Nephron progenitor cell (in vitro differentiated cells): Measurements from ENCODE around the gene VPS8.

Source experiments
- DNase-seq: peaks from one replicate; pipeline ENCODE4 v3.0.0; 2021
- H3K27ac Mint-ChIP-seq: 2 replicates; pipeline ENCODE4 v1.8.0; 2021; ENCODE audit warnings: mild to moderate bottlenecking, moderate library complexity, mixed read lengths
- H3K27me3 Mint-ChIP-seq: 2 replicates; pipeline ENCODE4 v1.8.0; 2021; ENCODE audit warnings: mild to moderate bottlenecking, low read depth, mixed read lengths; ENCODE audit not compliant: poor library complexity
- H3K36me3 Mint-ChIP-seq: 2 replicates; pipeline ENCODE4 v1.8.0; 2021; ENCODE audit warnings: low read depth, mixed read lengths
- H3K4me1 Mint-ChIP-seq: 2 replicates; pipeline ENCODE4 v1.8.0; 2021; ENCODE audit warnings: mixed read lengths
- H3K4me3 Mint-ChIP-seq: 2 replicates; pipeline ENCODE4 v1.8.0; 2021; ENCODE audit warnings: mild to moderate bottlenecking, moderate library complexity, mixed read lengths
- H3K9me3 Mint-ChIP-seq: 2 replicates; pipeline ENCODE4 v1.8.0; 2021; ENCODE audit warnings: mild to moderate bottlenecking, moderate library complexity, mixed read lengths
- TF ChIP-seq, protein P1 (sequence below): fragments of 200-600 bp; sonication (generic); IDR thresholded peaks from 2 replicates; pipeline ENCODE4 v1.5.0; 2021; ENCODE audit warnings: antibody characterized with exemption

VPS8 gene

DNA sequence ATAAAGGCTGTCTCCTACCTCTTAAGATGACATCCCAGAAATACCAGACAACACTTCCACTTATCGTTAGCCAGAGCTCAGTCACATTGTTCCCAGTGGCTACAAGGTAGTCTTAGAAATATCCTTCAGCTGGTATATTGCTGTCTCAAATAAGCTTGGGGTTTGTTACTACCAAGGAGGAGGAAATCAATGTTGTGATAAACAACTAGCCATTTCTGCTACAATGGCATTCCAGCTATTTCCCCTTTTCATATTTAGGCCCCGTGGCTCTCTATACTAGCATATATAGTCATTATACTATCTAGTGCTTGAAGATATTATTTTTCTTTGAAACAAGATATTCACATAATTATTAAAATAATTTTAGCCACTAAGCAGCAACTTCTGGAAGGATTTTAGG is 56.5 kb downstream of the VPS8 start:
- Mint-ChIP-seq H3K27me3 (no peaks in the 10 kb centered on the region), H3K4me3 (no peak overlapping the region)

DNA sequence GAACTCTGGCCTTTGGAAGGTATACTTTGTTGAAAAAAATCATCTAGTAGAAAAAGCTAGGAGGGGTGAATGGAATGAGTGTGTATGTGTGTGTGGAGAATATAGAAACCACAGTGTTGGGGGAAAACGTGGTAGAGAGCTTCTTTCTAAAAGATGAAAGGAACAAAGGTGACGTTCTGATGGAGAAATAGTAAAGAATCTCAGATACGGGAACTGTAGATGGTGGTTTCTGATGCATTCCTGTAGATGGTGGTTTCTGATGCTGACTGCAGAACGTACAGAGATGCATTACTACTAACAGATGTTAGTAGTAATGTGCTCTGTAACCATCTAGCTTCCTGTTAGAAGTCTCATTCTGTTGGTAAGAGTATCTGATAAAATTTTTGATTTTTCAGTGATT is 60.2 kb downstream of the VPS8 start:
- Mint-ChIP-seq H3K4me1 (peaks cover 16% of the 10 kb centered on the region), H3K36me3 (peaks cover 28% of the 10 kb centered on the region), H3K27ac (no peak overlapping the region), H3K9me3 (no peaks in the 10 kb centered on the region), H3K27me3 (no peaks in the 10 kb centered on the region), H3K4me3 (no peak overlapping the region)
- no peak for DNase-seq
- TF ChIP-seq, protein P1, sequence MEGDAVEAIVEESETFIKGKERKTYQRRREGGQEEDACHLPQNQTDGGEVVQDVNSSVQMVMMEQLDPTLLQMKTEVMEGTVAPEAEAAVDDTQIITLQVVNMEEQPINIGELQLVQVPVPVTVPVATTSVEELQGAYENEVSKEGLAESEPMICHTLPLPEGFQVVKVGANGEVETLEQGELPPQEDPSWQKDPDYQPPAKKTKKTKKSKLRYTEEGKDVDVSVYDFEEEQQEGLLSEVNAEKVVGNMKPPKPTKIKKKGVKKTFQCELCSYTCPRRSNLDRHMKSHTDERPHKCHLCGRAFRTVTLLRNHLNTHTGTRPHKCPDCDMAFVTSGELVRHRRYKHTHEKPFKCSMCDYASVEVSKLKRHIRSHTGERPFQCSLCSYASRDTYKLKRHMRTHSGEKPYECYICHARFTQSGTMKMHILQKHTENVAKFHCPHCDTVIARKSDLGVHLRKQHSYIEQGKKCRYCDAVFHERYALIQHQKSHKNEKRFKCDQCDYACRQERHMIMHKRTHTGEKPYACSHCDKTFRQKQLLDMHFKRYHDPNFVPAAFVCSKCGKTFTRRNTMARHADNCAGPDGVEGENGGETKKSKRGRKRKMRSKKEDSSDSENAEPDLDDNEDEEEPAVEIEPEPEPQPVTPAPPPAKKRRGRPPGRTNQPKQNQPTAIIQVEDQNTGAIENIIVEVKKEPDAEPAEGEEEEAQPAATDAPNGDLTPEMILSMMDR, result no peak

More for the DNA sequence above, 56.5 kb downstream of the VPS8 start:
- H3K36me3 Mint-ChIP-seq, result peaks cover 57% of the 10 kb centered on the region
- TF ChIP-seq, protein P1, result no peak
- no peak for DNase-seq
- H3K4me1 Mint-ChIP-seq, result no peaks in the 10 kb centered on the region
- no peaks in the 10 kb centered on the region for H3K9me3 Mint-ChIP-seq
- no peak overlapping the region for H3K27ac Mint-ChIP-seq

DNA sequence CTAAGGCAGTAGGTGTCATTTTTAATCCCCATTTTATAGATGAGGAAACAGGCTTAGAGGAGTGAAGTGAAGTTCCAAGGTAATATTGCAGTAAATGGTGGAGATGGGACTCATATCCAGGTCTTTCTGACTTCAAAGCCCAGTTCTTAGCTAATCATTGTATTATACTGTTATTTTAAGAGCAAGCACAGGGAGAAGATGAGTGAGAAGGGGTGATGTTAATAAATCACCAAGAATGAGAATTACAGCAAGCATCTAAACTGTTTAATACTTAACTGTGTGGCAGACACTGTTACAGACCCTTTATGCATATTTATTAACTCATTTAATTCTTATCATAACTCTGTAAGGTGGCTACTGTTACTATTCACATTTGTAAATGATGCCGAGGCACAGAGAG is 61.2 kb downstream of the VPS8 start:
- Mint-ChIP-seq H3K4me3 (no peak overlapping the region), H3K36me3 (peaks cover 28% of the 10 kb centered on the region), H3K9me3 (no peaks in the 10 kb centered on the region), H3K27me3 (no peaks in the 10 kb centered on the region), H3K4me1 (peaks cover 16% of the 10 kb centered on the region), H3K27ac (no peak overlapping the region)
- DNase-seq, result no peak
- TF ChIP-seq, protein P1, result no peak

DNA sequence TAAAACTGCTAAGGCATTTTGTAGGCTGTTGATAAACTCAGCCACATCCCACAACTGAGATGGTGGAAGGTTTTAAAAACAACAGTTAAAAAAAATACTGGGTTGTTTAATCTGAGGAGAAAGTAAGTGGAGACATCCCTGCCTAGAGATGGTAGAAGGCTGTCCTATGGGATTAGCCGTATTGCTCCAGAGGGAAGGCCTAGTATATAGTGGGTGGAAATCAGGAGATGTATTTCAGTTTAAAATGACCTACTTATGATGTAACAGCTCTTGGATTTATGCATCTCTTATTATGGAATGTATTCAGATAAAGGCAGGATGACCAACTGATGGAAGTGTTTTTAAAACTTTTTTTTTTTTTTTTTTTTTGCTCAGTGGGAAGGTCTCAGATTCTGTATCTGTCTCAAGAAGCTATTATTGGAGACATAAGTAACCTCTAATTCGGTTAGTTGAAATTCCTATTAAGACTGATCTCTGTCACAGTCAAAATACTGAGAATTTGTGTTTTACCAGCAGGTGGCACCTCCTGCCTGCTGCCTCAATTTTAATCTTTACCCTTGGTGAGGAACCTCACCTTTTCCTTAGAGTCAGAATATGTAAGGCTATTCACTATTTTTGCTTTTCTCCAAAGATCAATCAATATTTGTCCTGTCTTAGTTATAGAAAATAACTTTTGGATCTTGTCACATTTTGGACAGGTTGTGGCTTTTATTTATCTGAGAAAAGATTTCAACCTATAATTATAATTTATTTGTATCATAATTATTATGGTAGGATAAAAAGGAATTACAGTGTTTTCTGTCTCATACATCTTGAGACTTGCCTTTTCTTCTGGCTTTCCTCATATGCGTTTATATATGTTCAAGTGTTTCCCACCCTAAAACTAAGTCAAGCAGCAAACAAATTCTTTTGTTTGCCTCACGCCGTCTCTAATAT is 63.0 kb downstream of the VPS8 start:
- DNase-seq, result peak; percentile 30
- Mint-ChIP-seq H3K9me3 (no peaks in the 10 kb centered on the region), H3K36me3 (peaks cover 18% of the 10 kb centered on the region), H3K4me3 (no peak overlapping the region), H3K27me3 (no peaks in the 10 kb centered on the region), H3K4me1 (peaks cover 16% of the 10 kb centered on the region), H3K27ac (peak overlapping the region; percentile 73)
- TF ChIP-seq, protein P1, result peak; percentile 77

DNA sequence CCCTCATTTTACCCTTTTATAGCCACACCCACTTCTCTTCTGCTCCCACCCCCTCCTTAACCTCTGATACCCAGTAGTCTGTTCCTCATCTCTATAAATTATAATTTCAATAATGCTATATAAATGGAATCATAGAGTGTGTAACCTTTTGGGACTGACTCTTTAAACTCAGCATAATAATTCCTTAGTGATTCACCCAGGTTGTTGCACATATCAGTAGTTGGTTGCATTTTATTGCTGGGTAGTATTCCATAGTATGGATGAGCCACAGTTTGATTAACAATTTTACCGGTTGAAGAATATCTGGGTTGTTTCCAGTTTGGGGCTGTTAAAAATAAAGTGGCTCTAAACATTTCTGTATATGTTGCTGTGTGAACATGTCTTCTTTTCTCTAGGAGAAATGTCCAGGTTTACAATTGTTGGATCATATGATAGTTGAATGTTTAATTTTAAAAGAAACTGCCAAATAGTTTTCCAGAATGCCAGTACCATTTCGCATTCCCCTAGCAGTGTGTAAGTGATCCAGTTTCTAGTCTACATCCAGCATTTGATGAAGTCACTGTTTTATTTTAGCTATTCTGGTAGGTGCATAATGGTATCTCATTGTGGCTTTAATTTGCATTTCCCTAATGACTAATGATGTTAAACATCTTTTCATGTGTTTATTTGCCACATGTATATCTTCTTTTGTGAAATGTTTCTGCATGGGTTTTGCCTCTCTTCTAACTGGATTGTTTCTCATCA is 68.5 kb downstream of the VPS8 start:
- TF ChIP-seq, protein P1, result no peak
- no peak overlapping the region for H3K27ac Mint-ChIP-seq
- DNase-seq, result no peak
- no peaks in the 10 kb centered on the region for H3K27me3 Mint-ChIP-seq
- H3K4me1 Mint-ChIP-seq, result peaks cover 8% of the 10 kb centered on the region
- H3K9me3 Mint-ChIP-seq, result no peaks in the 10 kb centered on the region
- H3K36me3 Mint-ChIP-seq, result peaks cover 39% of the 10 kb centered on the region
- H3K4me3 Mint-ChIP-seq, result no peak overlapping the region
